Body of pancreas (tissue), 4 donors: ENCODE data around the gene GALNT2. TPM values are rescaled to one million over a fixed set of nuclear protein-coding genes. Genes with fewer than 3 reads are reported as not detected.

ENCODE experiments used
- ATAC-seq: fragments of 150-250 bp; one replicate; pipeline ENCODE4 v1.9.1; 2016
- DNase-seq, 4 donors: peaks; one replicate each; pipeline ENCODE4 v3.0.0-alpha.2; 2019
- H3K27ac ChIP-seq, 4 donors: fragments of 200-600 bp; sonication (generic); 1 replicate in 3 of 4; 2 replicates in 1 of 4; pipeline versions ENCODE4 v1.5.1 to v1.6.1; 2016 to 2019; ENCODE audit warnings: mild to moderate bottlenecking in 1 of 4, mixed read lengths in 1 of 4, moderate library complexity in 1 of 4
- H3K27me3 ChIP-seq, 2 donors: fragments of 200-600 bp; sonication (generic); one replicate each; pipeline ENCODE4 v1.6.0; 2016; ENCODE audit warnings: mild to moderate bottlenecking in 1 of 2
- H3K36me3 ChIP-seq, 2 donors: fragments of 200-600 bp; sonication (generic); replicated peaks in 1 of 2; 2 replicates each; pipeline ENCODE4 v1.5.1; 2016; ENCODE audit warnings: low read depth in 2 of 2; ENCODE audit not compliant: insufficient read depth in 1 of 2
- H3K4me1 ChIP-seq: fragments of 200-600 bp; sonication (generic); one replicate; pipeline ENCODE4 v1.6.0; 2016
- H3K4me3 ChIP-seq, 2 donors: fragments of 200-600 bp; sonication (generic); 1 replicate in 1 of 2; 2 replicates in 1 of 2; pipeline ENCODE4 v1.5.1; 2016 to 2019
- H3K9me3 ChIP-seq, 3 donors: fragments of 200-600 bp; sonication (generic); 1 replicate in 2 of 3; 2 replicates in 1 of 3; pipeline ENCODE4 v1.5.1; 2016
- POLR2A ChIP-seq, 3 donors: fragments of 450-650 bp; IDR thresholded peaks; one replicate each; pipeline ENCODE4 v1.6.1; 2016; ENCODE audit warnings: antibody characterized with exemption in 3 of 3, mild to moderate bottlenecking in 2 of 3
- whole genome bisulfite sequencing, 2 donors: methylation state at CpG; one replicate each; pipeline ENCODE4 v1.1.5; 2017; 5-methylcytosine and 5-hydroxymethylcytosine counted together
- intact Hi-C: fragments of 100-400 bp; cut with DNase I; formaldehyde crosslinking; loops from one replicate; pipeline ENCODE4 v1.15.1; 2023
- total RNA-seq, 2 donors: library from RNA; depleted of rRNA; stranded (reverse); fragments of >200 nt; gene quantifications; one replicate each; pipeline ENCODE4 v1.1.0, GENCODE V29; 2016
- TF ChIP-seq, protein P1 (sequence below), 7 experiments: fragments of 450-650 bp in 4 of 7; fragments of 200-600 bp in 3 of 7; sonication (generic) in 3 of 7; IDR thresholded peaks; one replicate each; pipeline ENCODE4 v1.5.1; 2016 to 2019; ENCODE audit warnings: antibody characterized with exemption in 7 of 7

The GALNT2 gene
- total RNA-seq, 2 donors from 2014 or later: 45.9 to 68.6 TPM

DNA sequence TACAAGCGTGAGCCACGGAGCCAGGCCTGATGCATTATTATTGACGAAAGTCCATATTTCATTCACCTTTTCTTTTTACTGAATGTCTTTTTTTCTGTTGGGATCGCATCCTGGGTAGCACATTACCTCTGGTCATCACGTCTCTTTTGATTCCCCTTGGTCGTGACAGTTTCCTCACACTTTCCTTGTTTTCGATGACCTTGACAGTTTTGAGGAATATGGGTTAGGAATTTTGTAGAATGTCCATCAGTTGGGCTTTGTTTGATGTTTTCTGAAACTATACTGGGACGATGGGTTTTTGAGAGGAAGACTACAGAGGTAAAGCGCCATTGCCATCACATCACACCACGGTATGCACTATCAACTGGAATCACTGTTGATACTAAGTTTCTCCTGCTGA, 26.6 kb upstream of the GALNT2 start:
- no peak for ATAC-seq
- no peak for TF ChIP-seq POLR2A (IDR thresholded peaks at IDR 0.05)
- TF ChIP-seq, protein P1, sequence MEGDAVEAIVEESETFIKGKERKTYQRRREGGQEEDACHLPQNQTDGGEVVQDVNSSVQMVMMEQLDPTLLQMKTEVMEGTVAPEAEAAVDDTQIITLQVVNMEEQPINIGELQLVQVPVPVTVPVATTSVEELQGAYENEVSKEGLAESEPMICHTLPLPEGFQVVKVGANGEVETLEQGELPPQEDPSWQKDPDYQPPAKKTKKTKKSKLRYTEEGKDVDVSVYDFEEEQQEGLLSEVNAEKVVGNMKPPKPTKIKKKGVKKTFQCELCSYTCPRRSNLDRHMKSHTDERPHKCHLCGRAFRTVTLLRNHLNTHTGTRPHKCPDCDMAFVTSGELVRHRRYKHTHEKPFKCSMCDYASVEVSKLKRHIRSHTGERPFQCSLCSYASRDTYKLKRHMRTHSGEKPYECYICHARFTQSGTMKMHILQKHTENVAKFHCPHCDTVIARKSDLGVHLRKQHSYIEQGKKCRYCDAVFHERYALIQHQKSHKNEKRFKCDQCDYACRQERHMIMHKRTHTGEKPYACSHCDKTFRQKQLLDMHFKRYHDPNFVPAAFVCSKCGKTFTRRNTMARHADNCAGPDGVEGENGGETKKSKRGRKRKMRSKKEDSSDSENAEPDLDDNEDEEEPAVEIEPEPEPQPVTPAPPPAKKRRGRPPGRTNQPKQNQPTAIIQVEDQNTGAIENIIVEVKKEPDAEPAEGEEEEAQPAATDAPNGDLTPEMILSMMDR (IDR thresholded peaks at IDR 0.05): no peak
- Histone ChIP-seq H3K27me3 (no peaks in the 10 kb centered on the region), H3K36me3 (no peaks in the 10 kb centered on the region), H3K4me3 (no peak overlapping the region), H3K4me1 (no peaks in the 10 kb centered on the region), H3K27ac (no peak overlapping the region), H3K9me3 (peaks cover 0 to 4% (median 0%) of the 10 kb centered on the region in 3 donors)
- intact Hi-C loops: no loop called here
- no peak for DNase-seq
- 92 to 95% methylated on average over 10 of the region's 10 CpGs for WGBS, 2 donors

DNA sequence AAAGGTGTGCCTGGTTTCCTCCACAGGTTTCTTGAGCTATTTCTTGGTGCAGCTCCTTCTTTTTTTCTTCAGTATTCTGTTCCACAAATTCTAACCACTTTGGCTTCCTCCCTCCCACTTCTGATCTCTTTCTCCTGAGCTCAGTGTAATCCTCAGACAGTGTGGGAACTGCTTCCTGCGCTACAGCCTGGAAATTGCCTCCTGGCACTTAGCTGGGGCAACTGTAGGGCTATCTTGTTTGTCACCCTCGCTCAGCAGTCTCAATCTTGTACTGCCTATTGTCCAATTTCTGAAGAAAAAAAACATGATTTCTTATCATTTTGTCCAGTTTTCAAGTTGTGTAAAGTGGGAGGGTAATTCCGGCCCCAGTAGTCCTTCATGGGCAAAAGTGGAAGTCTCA, 24.0 kb upstream of the GALNT2 start:
- peak; percentile 47 for ATAC-seq
- TF ChIP-seq POLR2A (IDR thresholded peaks at IDR 0.05): no peak
- TF ChIP-seq, protein P1 (IDR thresholded peaks at IDR 0.05): no peak
- H3K36me3 ChIP-seq: no peaks in the 10 kb centered on the region
- DNase-seq: no peak
- intact Hi-C loops: no loop called here
- 46 to 73% methylated on average over 3 of the region's 3 CpGs for WGBS, 2 donors
- H3K9me3 ChIP-seq: no peaks in the 10 kb centered on the region
- no peak overlapping the region for H3K27ac ChIP-seq
- H3K27me3 ChIP-seq: no peaks in the 10 kb centered on the region
- H3K4me1 ChIP-seq: no peaks in the 10 kb centered on the region
- no peak overlapping the region for H3K4me3 ChIP-seq

GRCh38 chr1:230044729-230045128, 22.3 kb upstream of the GALNT2 start:
- Histone ChIP-seq H3K4me1 (no peaks in the 10 kb centered on the region), H3K9me3 (no peaks in the 10 kb centered on the region), H3K27me3 (no peaks in the 10 kb centered on the region), H3K27ac (no peak overlapping the region), H3K36me3 (no peaks in the 10 kb centered on the region), H3K4me3 (no peak overlapping the region)
- DNase-seq (no peak), ATAC-seq (no peak)
- intact Hi-C loops: no loop called here
- 94 to 97% methylated on average over 7 of the region's 7 CpGs for WGBS, 2 donors
- TF ChIP-seq POLR2A (IDR thresholded peaks at IDR 0.05): no peak
- TF ChIP-seq, protein P1 (IDR thresholded peaks at IDR 0.05): no peak

- Histone ChIP-seq H3K27me3 (no peaks in the 10 kb centered on the region), H3K36me3 (no peaks in the 10 kb centered on the region), H3K4me3 (no peak overlapping the region), H3K4me1 (no peaks in the 10 kb centered on the region), H3K27ac (no peak overlapping the region), H3K9me3 (no peaks in the 10 kb centered on the region)
- TF ChIP-seq POLR2A (IDR thresholded peaks at IDR 0.05): no peak
- TF ChIP-seq, protein P1 (IDR thresholded peaks at IDR 0.05): no peak
- ATAC-seq (no peak), DNase-seq (no peak)
- intact Hi-C loops: no loop called here
- 62 to 78% methylated on average over 10 of the region's 10 CpGs for WGBS, 2 donors
Measured at GRCh38 chr1:230047114-230047865, 19.7 kb upstream of the GALNT2 start.

- intact Hi-C loops: no loop called here
- DNase-seq (no peak), ATAC-seq (no peak)
- Histone ChIP-seq H3K36me3 (no peaks in the 10 kb centered on the region), H3K9me3 (no peaks in the 10 kb centered on the region), H3K27me3 (no peaks in the 10 kb centered on the region), H3K4me1 (no peaks in the 10 kb centered on the region), H3K27ac (no peak overlapping the region), H3K4me3 (no peak overlapping the region)
- WGBS, 2 donors: 90 to 95% methylated on average over 2 of the region's 2 CpGs
- TF ChIP-seq, protein P1 (IDR thresholded peaks at IDR 0.05): no peak
- TF ChIP-seq POLR2A (IDR thresholded peaks at IDR 0.05): no peak
Measured at GRCh38 chr1:230048322-230048721, 18.7 kb upstream of the GALNT2 start.
